Stimulated activated CD4-positive, alpha-beta T cell treated with anti-CD3 and anti-CD28 coated beads, Interleukin-1b, Interleukin-23, amount 100 ng/mL, for 4 hours (primary cell): Measurements from ENCODE around the gene BRF1.

Source experiments
- DNase-seq, 2 donors: peaks; one replicate each; pipeline ENCODE4 v3.0.0-alpha.2; 2020; ENCODE audit warnings: low read depth in 2 of 2

Gene BRF1

GRCh38 chr14:105226198-105226597, 74.6 kb downstream of the BRF1 start:
- no peak for DNase-seq

GRCh38 chr14:105224845-105225570, 75.8 kb downstream of the BRF1 start:
- no peak for DNase-seq

- DNase-seq = no peak
These were observed 76.8 kb downstream of the BRF1 start for GRCh38 chr14:105223770-105224544.

GRCh38 chr14:105223260-105223659, 77.5 kb downstream of the BRF1 start:
- DNase-seq = no peak

DNA sequence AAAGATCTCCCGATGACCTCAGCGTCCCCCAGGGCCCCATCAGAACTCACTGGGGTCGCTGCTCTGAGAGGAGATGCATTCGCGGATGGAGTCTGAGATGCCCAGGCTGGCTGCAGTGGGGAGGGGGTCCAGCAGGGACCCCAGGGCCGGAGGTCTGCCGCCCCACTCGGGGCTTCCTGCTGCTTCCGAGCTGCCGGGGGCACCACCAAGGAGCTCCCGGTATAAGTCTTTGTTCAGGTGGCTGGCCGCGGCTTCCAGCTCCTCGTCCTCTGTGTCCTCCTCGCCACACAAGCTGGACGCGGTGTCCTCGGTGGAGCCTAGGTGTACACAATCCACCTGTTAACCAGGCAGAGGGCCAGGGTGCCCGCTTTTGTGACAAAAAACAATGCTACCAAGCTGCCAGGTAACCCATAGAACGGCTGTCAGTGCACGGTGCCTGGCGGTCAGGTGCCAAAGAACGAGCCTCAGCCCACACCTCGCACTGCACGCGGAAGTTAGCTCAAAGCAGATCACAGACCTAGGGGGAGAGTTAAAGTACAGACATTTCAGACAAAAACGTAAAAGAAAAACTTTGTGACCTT, 79.1 kb downstream of the BRF1 start:
- no peak for DNase-seq

GRCh38 chr14:105220699-105221597, 79.9 kb downstream of the BRF1 start:
- no peak for DNase-seq

DNA sequence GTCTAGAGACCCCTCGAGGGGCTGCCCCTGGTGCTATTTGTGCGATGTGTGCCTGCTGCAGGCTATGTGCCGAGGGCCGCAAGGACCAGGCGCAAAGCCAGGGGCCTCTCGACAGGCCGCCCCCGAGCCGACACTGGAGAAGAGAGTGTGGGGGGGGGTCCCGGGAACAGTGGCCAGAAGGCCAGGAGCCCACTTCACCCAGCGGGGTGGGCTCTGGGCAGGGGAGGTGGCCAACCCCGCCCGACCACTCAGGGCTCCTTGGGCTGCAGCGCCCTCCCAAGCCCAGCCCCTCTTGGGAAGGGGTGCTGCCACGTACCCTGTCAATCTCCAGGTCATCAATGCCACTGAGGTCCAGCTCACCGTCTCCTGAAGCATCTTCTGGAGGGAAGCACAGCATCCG, 81.0 kb downstream of the BRF1 start:
- no peak for DNase-seq

DNA sequence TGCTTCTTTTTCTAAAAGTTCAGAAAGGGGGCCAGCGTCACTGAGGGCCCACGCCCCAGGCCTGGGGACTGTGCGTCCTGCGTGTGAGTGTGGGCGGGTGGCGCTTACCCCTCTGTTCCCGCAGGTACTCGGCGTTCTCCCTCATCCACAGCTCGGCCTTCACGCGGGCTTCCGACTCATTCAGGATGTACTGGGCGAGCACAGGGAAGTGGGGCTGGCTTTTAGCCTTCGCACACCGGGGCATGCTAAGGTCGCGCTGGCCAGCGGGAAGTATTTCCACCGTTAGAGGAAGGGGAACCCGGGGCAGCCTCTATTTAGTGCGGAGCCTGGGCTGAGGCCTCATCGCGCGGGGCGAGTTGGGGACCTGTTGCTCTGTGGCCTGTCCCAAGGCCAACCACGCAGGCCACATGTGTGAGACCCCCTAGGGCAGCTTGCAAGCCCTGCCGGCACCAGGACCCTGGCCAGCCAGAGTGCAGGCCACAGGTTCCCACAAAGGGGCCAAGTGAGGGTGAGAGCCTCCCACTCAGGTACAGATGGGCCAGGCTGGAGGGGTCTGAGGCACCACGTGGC, 81.7 kb downstream of the BRF1 start:
- DNase-seq = no peak

DNA sequence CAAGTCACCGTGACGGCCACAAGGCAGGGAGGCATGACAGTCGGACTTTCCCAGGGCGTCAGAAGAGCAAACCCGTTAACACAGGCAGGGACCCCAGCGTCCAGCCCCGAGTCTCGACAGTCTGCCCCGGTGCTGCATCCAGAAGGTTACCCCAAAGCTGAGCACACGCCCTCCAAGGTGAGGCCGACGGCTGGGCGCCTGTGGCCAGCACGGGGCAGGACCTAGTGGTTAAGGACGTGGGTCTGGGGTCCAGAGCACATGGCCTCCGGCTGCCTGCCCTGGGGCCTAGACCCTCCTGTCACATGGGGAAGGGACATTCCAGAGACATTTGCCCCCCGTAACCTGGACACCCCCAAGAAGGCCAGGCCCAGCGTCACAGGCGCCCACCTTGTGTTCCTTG, 82.2 kb downstream of the BRF1 start:
- no peak for DNase-seq

DNA sequence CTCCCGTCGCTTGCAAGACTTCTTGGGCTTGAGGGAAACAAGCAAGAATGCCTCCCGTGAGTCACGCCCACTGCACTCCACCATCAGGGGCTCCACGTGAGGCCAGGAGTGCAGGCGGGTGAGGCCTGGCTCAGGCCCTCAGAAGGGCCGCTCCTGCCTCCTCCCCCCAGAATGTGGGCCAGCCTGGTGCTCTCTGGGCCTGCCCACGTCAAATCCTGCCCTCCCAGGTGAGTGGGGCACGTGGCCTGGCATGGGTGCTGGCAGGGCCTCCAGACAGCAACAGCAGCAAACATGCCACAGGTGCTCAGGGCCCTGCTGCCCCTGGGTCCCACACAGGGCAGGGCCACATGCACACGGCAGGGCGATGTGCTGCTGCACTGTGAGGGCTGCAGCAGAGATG, 83.0 kb downstream of the BRF1 start:
- DNase-seq = no peak

DNA sequence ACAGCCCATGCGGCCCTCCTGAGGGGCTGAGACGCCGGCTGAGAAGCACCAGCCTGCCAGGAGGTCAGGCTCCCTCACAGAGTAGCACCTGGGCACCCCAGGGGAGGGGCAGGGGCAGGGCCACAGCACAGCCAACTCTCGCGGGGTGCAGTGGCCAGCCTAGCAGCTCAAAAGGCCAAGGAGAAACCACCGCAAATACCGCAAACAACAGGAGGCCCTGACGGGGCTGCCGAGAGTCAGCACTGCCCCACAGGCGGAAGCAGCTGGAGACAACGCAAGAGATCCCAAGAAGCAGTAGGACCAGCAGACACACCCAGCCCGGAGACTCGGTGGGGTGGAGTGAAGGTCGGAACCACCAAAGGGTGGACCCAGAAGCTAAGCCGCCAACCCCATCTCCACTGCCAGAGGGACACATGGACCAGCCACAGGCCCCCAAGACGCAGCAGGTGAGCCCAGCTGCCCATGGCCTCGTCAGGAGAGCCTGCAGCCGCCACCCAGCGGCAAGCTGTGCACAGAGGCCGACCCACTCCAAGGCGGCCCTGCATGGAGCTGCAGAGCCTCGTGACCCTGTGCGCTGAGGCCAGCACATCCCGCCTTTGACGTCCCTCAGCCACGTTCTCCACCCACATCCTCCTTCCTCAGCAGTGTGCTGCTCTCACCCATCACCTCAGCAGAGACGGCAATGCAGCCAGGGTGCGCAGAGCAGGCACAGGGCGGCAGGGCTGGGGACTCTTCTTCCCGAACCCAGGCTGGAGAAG, 84.1 kb downstream of the BRF1 start:
- no peak for DNase-seq

DNA sequence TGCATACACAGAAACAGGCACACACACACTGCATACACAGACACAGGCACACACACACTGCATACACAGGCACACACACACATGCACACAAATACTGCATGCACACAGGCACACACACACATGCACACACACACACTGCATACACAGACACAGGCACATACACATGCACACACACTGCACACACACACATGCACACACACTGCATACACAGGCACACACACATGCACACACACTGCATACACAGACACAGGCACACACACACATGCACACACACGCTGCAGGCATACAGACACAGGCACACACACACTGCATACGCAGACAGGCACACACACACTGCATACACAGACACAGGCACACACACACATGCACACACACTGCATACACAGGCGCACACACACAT, 85.2 kb downstream of the BRF1 start:
- DNase-seq = no peak

DNA sequence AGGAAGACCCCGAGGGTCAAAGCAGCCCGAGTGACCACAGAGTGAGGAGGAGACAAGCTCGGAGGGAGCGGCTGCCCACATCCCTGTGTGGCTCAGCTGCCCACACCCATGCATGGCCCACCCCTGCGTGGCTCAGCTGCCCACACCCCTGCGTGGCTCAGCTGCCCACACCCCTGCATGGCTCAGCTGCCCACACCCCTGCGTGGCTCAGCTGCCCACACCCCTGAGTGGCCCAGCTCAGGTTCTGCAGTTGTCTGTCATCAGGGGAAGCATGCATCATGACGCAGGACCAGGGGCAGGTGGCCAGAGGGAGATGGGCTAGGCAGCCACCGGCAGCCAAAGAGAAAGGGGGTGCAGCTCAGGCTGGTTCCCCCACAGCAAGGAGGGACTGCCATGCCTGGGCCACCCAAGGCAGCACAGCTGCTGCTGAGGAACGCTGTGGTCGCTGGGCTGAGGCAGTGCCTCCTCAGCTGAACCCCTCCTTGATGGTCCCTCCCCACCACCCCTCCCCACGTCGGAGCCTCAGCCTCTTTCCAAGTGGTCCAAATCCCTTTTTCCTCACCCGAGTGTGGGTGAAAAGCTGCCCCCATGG, 86.4 kb downstream of the BRF1 start:
- no peak for DNase-seq

- DNase-seq = no peak
These were observed 87.4 kb downstream of the BRF1 start for GRCh38 chr14:105213361-105213760.

DNA sequence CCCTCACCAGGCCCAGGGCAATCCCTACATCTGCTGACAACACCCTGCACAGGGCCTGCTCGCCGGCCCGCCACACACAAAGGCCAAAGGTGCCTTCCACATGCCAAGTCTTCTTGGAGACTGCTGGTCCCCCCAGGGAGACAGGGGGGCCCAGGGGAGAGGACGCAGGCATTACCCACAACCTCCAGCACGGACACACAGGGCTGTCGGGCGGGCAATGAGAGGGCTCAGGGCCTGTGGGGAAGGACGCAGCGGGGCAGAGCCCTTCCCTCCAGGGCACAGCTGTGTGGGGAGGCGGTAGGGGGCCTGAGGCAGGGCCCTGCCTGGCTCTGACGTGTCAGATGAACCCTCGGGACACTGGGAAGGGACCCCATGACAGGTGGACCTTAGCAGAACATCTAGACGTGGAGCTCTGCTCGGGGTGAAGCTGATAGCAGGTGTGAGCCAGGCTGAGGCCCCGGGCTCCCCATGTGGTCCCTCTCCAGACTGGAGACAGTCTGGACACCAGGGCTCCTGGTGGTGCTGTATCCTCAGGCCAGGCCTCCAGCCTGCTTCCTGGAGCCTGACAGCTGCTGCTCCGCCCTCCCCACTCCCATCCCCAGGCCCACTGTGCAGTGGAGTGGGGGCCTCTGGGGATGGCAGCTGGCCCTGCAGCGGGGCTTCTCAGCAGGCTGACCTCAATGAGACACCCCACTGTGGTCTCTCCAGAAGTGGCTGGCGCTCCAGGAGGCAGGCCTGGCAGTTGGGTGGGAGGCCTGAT, 88.1 kb downstream of the BRF1 start:
- no peak for DNase-seq

DNA sequence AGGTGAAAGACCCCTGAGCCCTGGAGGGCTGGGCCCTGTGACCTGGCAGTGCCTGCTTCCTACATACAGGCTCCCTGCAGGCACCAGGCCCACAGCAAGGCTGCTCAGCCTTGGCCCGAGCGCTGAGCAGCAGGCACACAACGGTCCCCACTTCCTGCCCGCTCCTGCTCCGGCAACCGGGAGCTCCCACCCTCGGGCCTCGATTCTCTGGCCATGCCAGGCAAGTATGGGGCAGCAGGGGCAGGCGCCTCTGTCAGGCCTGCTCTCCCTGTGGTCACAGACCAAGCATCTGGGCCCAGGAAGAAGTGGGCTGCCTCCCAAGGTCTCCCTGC, 89.1 kb downstream of the BRF1 start:
- no peak for DNase-seq

DNA sequence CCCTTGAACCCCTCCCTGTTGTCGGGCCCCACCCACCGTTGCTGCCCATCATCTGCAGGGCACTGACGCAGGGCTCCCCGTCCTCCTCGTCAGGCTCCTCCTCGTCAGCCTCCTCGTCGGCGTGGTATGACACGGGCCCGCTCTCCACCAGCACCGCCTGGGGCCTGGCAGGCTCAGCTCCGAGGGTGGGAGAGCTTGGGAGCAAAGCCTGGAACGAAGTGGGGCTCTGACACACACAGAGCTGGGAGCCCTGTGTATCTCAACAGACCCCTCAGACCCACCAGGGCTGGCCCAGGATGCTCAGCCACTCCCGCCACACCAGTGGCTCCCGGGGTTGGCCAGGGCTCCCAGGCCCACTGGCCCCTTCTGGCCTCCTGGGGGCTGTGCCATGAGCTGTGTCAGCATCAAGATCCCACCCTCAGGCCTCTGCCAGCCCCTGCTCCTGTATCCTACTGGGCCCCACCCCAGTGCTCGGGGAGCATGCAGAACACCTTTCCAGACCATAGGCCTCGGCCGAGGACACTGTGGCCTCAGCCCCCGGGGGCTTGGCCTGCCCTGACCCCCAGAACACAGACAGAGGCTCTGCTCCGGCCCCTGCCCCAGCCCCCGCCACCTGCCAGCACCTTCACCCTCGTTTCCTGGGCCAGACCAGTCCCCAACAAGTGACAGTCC, 89.6 kb downstream of the BRF1 start:
- no peak for DNase-seq

DNA sequence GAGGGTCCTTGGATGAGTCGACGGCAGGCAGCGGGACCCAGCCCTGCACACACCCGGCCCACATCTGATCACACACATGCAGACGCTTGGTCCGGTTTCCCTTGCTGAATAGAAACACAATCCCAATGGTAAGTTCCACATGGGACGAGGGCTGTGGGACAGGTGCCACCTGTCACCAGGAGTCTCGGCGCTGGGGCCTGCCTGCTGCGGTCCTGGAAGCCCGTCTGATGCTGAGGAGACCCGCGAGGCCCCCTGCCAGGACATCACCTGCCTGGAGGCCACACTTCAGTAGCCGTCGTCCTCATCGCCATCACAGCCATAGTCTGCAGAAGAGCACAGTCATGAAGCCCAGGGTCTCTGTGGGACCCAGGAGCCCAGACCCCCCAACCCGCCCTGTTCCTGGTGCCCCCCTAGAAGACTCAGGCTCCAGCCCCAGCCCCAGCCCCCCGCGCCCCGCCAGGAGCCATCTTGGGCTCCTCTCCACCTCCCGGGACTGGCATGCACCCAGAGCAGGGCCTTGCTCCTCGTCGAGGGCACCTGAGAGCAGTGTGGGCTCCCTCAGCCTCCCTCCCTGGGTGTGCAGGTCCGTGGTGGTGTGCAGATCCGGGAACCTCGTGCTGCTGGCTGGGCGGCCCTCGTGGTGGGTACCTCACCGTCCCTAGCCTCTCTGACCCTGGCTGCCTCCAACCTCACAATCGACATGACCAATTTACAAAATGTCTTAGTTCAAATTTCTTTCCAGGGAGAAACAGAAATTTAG, 90.4 kb downstream of the BRF1 start:
- no peak for DNase-seq

DNA sequence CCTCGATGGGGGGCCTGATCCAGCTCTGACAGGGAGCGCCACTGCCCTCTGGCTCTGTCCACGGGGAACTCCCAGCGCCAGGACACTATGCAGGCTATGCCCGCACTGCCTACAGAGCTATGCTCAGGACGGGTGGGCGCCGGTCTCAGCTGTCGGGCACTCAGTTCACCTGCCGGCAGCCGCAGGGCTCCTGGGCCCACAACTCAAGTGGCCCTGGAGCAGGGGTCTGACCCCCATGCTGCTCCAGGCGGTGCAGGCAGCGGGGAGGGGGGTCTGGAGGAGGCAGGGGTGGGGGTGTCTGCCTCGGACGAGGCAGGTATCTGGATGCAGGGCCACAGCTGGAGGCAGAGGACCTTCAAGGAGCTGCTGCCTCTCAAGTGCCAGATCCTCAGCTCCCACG, 91.2 kb downstream of the BRF1 start:
- no peak for DNase-seq
